ENCODE data around the gene FYN. TPM values are rescaled to one million over a fixed set of nuclear protein-coding genes. Genes with fewer than 3 reads are reported as not detected.

Gene FYN
- total RNA-seq, 1 experiment from 2014 or later = 18.5 TPM

GRCh38 chr6:111711476-111711875, 161.8 kb downstream of the FYN start:
- no peaks in the 10 kb centered on the region for H3K79me2 ChIP-seq (ENCODE audit: insufficient read depth, low read length)
- H3K27ac ChIP-seq (ENCODE audit: low read depth, low read length) = no peak overlapping the region
- H2AFZ ChIP-seq (ENCODE audit: low read depth, low read length, poor library complexity, severe bottlenecking) = no peak overlapping the region
- no peak for DNase-seq (ENCODE audit: low read depth, low spot score)
- no peaks in the 10 kb centered on the region for H3K9me2 ChIP-seq (ENCODE audit: insufficient read depth)
- no peak; the same call in 1 of the 2 replicates for ATAC-seq
- intact Hi-C loops (cut with micrococcal nuclease) = loop anchor here (5.0 kb wide), 1 partner anchor 601 kb away; no protein-coding TSS in a partner anchor
- no peaks in the 10 kb centered on the region for H4K20me1 ChIP-seq (ENCODE audit: insufficient read depth)
- TF ChIP-seq EGR1 (IDR thresholded peaks at IDR 0.05; ENCODE audit: low read depth) (no peak), CBX3 (IDR thresholded peaks at IDR 0.05; ENCODE audit: low read depth) (no peak), POLR2A (IDR thresholded peaks at IDR 0.05; ENCODE audit: borderline replicate concordance, extremely low read depth, insufficient read depth, insufficient read length) (no peak), ATF3 (IDR thresholded peaks at IDR 0.05) (no peak), EZH2 (IDR thresholded peaks at IDR 0.05) (no peak), CEBPB (IDR thresholded peaks at IDR 0.05; ENCODE audit: low read depth) (no peak), JUND (IDR thresholded peaks at IDR 0.05) (no peak), ELF1 (IDR thresholded peaks at IDR 0.05; ENCODE audit: borderline replicate concordance, low read depth) (no peak), RAD21 (IDR thresholded peaks at IDR 0.05; ENCODE audit: low read depth) (no peak)
- H3K27me3 ChIP-seq (ENCODE audit: insufficient read depth, low read length) = 0 out of 2 replicates have a peak, but pooled peaks cover 8% of the 10 kb centered on the region
- no peaks in the 10 kb centered on the region for H3K36me3 ChIP-seq (ENCODE audit: control insufficient read depth in 1 of 2, insufficient read depth in 2 of 2, low read length in 2 of 2)
- RAD21 ChIA-PET (ENCODE audit: low non-redundant PET in 1 of 2, low total read pairs in 2 of 2, uncharacterized antibody in 2 of 2, unreplicated experiment in 2 of 2) = no interaction called here
- H3K4me2 ChIP-seq (ENCODE audit: low read length) = no peak overlapping the region
- CTCF ChIA-PET = interaction anchor here (2.2 kb wide), 1 partner anchor 452 kb away, joined by 13 read pairs; no protein-coding TSS in a partner anchor
- H3K4me3 ChIP-seq (replicated peaks in 1 of 2; ENCODE audit: low read depth in 1 of 2, low read length in 2 of 2) = no peak overlapping the region
- no peaks in the 10 kb centered on the region for H3K9me3 ChIP-seq (ENCODE audit: control insufficient read depth in 1 of 2, insufficient read depth in 1 of 2, low read depth in 1 of 2, low read length in 2 of 2)
- POLR2A ChIA-PET = no interaction called here
- H3K9ac ChIP-seq (ENCODE audit: low read length) = no peak overlapping the region
- no TSS peak for BruUV-seq (replicated peaks)
- peaks cover 0 to 5% of the 10 kb centered on the region in 2 experiments; a peak in 2 of 4 replicates for H3K4me1 ChIP-seq (ENCODE audit: control insufficient read depth in 1 of 2, insufficient read depth in 2 of 2, low read length in 2 of 2)

- Histone ChIP-seq H3K27ac (ENCODE audit: low read depth, low read length) (no peak overlapping the region), H3K4me1 (ENCODE audit: control insufficient read depth in 1 of 2, insufficient read depth in 2 of 2, low read length in 2 of 2) (peaks cover 0 to 5% of the 10 kb centered on the region in 2 experiments; a peak in 2 of 4 replicates), H3K9me2 (ENCODE audit: insufficient read depth) (no peaks in the 10 kb centered on the region), H3K36me3 (ENCODE audit: control insufficient read depth in 1 of 2, insufficient read depth in 2 of 2, low read length in 2 of 2) (no peaks in the 10 kb centered on the region), H3K79me2 (ENCODE audit: insufficient read depth, low read length) (no peaks in the 10 kb centered on the region), H3K4me2 (ENCODE audit: low read length) (no peak overlapping the region), H2AFZ (ENCODE audit: low read depth, low read length, poor library complexity, severe bottlenecking) (no peak overlapping the region), H3K27me3 (ENCODE audit: insufficient read depth, low read length) (0 out of 2 replicates have a peak, but pooled peaks cover 8% of the 10 kb centered on the region), H3K4me3 (replicated peaks in 1 of 2; ENCODE audit: low read depth in 1 of 2, low read length in 2 of 2) (no peak overlapping the region), H3K9me3 (ENCODE audit: control insufficient read depth in 1 of 2, insufficient read depth in 1 of 2, low read depth in 1 of 2, low read length in 2 of 2) (no peaks in the 10 kb centered on the region), H4K20me1 (ENCODE audit: insufficient read depth) (no peaks in the 10 kb centered on the region), H3K9ac (ENCODE audit: low read length) (no peak overlapping the region)
- ChIA-PET CTCF (interaction anchor here (1.4 to 2.6 kb wide), 6 partner anchors 285 to 452 kb away, joined by 4 to 22 read pairs (median 11); a partner anchor contains a TSS), RAD21 (ENCODE audit: low non-redundant PET in 1 of 2, low total read pairs in 2 of 2, uncharacterized antibody in 2 of 2, unreplicated experiment in 2 of 2) (interaction anchor here in 1 of 2 experiments (1.5 kb wide), 1 partner anchor 333 kb away, joined by 8 read pairs; no protein-coding TSS in a partner anchor), POLR2A (no interaction called here)
- no peak for DNase-seq (ENCODE audit: low read depth, low spot score)
- intact Hi-C loops (cut with micrococcal nuclease) = loop anchor here (1.0 to 5.0 kb wide), 5 partner anchors 286 to 601 kb away; no protein-coding TSS in a partner anchor
- ATAC-seq = no peak
- no TSS peak for BruUV-seq (replicated peaks)
- TF ChIP-seq SIN3A (IDR thresholded peaks at IDR 0.05; ENCODE audit: low read depth) (no peak), ZBTB33 (IDR thresholded peaks at IDR 0.05; ENCODE audit: extremely low read depth, insufficient replicate concordance, low read length) (no peak), RAD21 (IDR thresholded peaks at IDR 0.05; ENCODE audit: low read depth) (no peak), TCF7L2 (IDR thresholded peaks at IDR 0.05; ENCODE audit: borderline replicate concordance, extremely low read depth, insufficient read depth, insufficient read length) (no peak), YY1 (IDR thresholded peaks at IDR 0.05; ENCODE audit: extremely low read depth, insufficient replicate concordance, low read depth, low read length) (no peak), EZH2phosphoT487 (IDR thresholded peaks at IDR 0.05; ENCODE audit: borderline replicate concordance) (no peak), JUND (IDR thresholded peaks at IDR 0.05) (no peak), REST (IDR thresholded peaks at IDR 0.05; ENCODE audit: low read depth) (no peak)
Measured at GRCh38 chr6:111710911-111711310, 162.3 kb downstream of the FYN start.
